Posterior cingulate gyrus (tissue), 11 donors: ENCODE data around the gene IFI16.

Experiments used
- DNase-seq, 10 donors: peaks; one replicate each; pipeline versions ENCODE4 v3.0.0 to v3.0.0-alpha.2; 2020 to 2021; ENCODE audit warnings: mixed read lengths in 3 of 10
- intact Hi-C: fragments of 100-400 bp; cut with DNase I; formaldehyde crosslinking; loops from one replicate; pipeline ENCODE4 v1.15.1; 2023

The IFI16 gene

GRCh38 chr1:159054427-159054826, 44.7 kb downstream of the IFI16 start:
- intact Hi-C loops: no loop called here
- DNase-seq: no peak

DNA sequence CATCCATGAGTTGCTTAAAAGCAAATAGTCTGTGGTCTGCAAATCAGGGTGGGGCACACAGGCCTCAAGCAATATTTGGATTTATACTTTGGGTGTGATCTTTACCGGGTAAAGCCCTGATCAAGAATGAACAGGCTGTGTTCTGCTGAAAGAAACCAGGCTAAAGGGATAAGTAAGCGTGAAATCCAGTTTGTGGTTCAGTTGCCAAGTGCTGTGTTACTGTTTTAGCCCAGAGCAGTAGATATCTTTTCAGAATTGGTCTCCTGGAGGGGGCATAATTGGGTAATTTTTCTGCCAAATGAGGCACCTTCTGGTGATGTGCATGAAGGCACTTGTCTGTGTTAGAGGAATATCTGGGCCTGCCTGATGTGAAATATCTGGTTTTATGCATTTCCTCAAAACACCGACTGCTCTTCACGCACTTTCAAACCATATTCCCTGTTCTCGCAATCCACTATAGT, 45.5 kb downstream of the IFI16 start:
- intact Hi-C loops: no loop called here
- no peak for DNase-seq

DNA sequence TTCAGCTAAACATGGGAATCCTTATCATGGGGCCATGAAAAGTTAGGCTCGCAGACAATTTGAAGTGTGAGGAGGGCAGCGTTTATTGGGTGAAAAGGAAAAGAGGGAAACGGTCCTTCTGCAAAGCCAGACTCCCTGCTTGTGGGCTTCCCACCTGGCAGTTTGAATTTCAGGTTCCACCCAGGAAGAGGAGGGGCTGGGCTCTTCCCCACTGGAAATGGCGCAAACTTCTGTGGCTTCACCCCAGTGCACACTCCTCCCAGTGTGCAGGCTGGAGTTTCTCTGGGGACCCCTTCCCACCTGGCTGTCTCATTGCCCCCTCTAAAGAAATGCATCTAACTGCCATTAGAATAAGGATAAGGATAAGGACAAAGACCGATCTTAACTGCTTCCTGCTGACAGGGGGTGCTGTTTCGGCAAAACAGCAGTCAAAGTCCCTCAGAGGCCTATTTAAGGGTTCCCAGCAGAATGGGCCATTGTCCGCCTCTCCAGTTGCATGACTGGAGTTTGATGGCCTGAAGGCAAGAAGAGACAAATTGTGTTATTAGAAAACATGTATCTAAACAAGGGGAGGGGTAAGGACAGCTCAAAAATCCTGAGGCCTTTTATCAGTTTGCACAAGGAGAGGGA, 46.5 kb downstream of the IFI16 start:
- DNase-seq: peak in 3 of 10 donors; percentile 25 to 63 (median 43)
- intact Hi-C loops: no loop called here

DNA sequence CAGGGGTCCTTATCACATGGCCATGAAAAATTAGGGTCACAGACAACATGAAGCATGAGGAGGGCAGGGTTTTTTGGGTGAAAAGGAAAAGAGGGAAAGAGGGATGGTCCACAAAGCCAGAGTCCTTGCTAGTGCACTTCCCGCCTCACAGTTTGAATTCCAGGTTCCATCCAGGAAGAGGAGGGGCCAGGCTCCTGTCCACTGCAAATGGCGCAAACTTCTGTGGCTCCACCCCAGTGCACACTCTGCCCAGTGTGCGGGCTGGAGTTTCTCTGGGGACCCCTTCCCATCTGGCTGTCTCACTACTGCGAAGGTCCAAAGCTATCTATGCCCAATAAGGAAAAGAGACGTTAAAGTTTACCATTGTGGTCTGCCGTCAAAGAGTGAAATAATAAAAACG, 49.0 kb downstream of the IFI16 start:
- no peak for DNase-seq
- intact Hi-C loops: no loop called here

DNA sequence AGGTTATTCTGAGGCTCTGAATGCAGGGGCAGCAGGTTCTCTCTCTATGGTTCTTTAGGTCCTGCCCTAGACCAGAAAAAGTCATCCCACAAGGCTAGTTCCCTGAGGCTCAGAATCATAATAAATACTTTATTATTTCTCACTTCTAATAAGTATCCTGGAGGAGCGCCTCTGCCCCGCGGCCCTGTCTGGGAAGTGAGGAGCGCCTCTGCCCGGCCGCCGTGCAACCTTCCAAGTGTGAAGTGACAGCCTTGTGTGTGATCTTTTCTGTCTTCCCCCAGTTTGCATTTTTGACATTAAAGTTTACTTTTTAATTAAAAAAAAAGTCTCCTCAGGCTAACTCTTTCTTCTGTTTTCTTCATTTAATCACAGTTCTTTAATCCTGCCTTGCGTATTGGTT, 55.4 kb downstream of the IFI16 start:
- peak in 1 of 10 donors; percentile 75 for DNase-seq
- intact Hi-C loops: loop anchor here (5.0 kb wide), 1 partner anchor 53 kb away; no protein-coding TSS in a partner anchor

GRCh38 chr1:159066108-159066507, 56.4 kb downstream of the IFI16 start:
- intact Hi-C loops: loop anchor here (5.0 kb wide), 1 partner anchor 54 kb away; no protein-coding TSS in a partner anchor
- no peak for DNase-seq

- intact Hi-C loops: loop anchor here (5.0 kb wide), 1 partner anchor 56 kb away; no protein-coding TSS in a partner anchor
- no peak for DNase-seq
Observed at GRCh38 chr1:159067699-159068621, 58.3 kb downstream of the IFI16 start.

DNA sequence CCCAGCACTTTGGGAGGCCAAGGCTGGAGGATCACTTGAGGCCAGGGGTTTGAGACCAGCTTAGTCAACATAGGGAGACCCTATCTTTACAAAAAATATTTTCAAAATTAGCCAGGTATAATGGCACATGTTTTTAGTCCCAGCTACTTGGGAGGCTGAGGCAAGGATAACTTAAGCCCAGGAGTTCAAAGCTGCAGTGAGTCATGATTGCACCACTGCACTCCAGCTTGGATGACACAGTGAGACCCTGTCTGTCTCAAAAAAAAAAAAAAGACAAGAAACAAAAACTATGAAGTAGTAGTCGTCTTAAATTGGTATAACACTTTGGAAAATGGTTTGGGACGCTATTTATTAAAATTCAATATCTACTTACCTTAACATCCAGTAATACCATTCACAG, 59.2 kb downstream of the IFI16 start:
- intact Hi-C loops: loop anchor here (5.0 kb wide), 1 partner anchor 57 kb away; no protein-coding TSS in a partner anchor
- no peak for DNase-seq

DNA sequence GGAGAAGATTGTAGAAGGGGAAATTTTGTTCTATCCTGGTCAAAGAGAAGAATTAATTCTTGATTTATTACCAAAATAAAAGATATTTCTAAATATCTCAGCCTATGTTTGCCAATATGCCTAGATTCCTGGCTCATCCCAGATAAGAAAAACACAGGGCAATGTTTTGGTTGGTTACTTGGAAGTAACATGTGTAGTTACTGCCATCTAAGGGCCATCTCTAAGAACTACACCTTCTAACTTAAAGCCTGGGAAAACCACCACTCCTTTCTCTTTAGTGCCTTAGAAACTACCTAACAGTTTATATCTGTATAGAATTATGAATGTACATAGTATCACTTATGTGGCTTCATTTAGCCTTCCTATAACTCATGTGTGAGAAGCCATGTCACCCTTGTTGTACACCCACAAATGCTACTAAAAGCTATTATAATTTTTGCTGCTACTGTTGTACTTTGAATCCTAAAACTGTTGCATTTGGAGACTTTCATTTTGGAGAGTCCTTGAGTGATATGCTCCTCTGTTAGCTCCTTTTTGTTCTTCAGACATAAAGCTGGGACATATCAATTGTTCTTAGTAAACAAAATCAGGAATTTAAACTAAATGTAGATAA, 62.4 kb downstream of the IFI16 start:
- intact Hi-C loops: loop anchor here (2.0 to 10.0 kb wide), 2 partner anchors 867 to 1107 kb away; no protein-coding TSS in a partner anchor

DNA sequence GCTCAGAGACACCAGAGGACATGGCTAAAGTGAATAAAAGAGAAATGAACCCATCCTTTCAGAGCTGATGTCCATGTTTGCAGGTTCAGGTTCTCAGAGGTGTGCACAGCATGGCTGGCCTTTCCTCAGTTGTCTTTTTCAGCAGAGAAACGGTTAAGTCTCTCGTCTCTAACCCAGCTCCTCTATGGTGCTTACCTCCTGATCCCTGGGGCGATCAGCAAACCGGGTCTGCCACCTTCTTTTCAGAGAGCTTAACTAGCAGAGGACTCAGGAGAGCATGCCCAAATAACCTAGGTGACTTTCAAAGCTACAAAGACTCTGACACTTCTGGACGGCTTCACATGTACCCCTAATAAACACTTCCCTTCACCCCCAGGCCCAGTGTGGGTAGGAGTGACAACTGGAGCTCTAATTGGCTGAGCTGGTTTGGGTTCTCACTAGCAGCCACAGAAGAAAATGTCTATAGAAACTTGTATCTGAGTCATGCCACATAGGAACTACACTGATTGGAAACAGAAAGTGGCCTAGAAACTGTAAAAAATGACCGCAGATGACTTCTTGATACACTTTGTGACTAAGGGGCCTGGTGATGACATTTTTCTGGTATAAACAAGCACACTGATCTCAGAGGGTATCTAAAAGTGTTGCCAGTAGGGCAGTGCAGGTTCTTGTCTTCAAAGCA, 66.9 kb downstream of the IFI16 start, which contains the start of gene AIM2:
Gene AIM2, minus strand, starts transcription at position 329 of the 682 bp plus-strand sequence. CDS start 3,267 bp downstream, outside the sequence.
- DNase-seq: no peak
- intact Hi-C loops: loop anchor here (10.0 kb wide), 1 partner anchor 1112 kb away; no protein-coding TSS in a partner anchor

More for the DNA sequence above, 62.4 kb downstream of the IFI16 start:
- DNase-seq: no peak

DNA sequence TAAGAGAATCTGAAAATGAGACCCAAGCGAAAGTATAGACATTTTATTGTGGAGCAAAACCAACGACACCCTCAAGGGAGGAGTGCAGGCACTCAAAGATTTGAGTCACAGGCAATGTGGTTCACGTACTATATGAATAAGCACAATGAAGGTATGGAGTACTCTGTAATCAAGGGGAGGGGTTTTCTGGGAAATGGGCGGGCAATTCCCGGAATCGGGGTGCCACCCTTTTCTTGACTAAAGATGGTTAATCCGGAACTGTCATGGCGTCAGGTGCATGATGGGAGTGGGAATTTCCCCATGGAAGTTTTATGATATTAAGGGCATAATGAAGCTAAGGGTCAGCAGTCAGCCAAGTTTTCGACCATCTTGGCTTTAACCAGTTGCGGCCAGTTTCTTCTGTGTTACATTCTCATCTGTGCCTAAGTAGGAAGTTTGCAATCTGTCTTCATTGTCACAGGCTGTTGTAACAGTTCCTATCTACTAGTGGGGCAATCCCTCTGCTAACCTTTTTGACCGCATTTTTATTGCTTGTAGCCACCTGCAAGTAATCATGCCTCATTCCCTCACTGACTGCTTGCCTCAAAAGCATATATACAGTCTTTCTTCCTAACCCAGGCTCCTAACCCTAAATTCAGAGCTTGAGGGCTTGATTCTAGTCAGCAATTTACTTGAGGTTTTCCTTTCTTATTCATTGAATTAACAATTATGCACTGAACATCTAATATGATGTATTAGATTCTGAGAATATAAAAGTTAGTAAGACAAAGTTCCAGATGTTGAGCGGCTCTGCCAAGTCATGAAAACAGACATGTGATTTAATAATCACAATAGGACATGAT, 67.6 kb downstream of the IFI16 start:
- DNase-seq: no peak
- intact Hi-C loops: loop anchor here (10.0 kb wide), 1 partner anchor 1113 kb away; no protein-coding TSS in a partner anchor

DNA sequence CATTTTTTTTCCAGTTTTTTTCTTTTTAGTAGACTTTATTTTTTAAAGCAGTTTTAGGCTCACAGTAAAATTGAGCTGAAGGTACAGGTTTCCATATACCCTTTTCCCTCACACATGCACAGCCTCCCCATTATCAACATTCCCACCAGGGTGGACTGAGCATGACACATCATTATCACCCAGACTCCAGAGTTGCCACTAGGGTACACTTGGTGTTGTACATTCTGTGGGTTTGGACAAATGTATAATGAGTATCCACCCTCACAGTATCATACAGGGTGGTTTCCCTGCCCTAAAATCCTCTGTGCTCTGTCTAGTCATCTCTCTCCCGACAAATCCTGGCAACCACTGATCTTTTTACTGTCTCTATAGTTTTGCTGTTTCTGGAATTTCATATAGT, 69.8 kb downstream of the IFI16 start:
- intact Hi-C loops: loop anchor here (10.0 kb wide), 1 partner anchor 1115 kb away; no protein-coding TSS in a partner anchor
- no peak for DNase-seq

- DNase-seq: no peak
- intact Hi-C loops: no loop called here
Observed at GRCh38 chr1:159081626-159082025, 71.9 kb downstream of the IFI16 start.

- intact Hi-C loops: no loop called here
- no peak for DNase-seq
Observed at GRCh38 chr1:159083013-159083412, 73.3 kb downstream of the IFI16 start.

DNA sequence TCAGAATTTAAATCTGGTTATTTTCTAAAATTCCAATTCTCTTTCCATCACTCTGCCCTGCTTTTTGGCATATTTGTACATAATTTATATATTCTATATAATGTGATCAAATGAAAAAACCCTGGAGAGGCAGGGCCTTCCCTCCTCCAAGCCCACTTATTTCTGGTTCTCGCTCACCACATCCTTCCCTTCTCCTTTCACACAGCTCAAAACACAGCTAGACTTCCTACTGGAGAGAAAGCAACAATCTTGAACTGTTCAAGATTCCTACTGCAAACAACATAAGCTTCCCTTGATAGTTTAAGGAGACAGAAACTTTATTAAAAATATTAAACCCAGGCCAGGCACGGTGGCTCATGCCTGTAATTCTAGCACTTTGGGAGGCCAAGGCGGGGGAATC, 74.4 kb downstream of the IFI16 start:
- intact Hi-C loops: no loop called here
- no peak for DNase-seq

GRCh38 chr1:159084867-159085266, 75.2 kb downstream of the IFI16 start:
- intact Hi-C loops: no loop called here
- DNase-seq: no peak

DNA sequence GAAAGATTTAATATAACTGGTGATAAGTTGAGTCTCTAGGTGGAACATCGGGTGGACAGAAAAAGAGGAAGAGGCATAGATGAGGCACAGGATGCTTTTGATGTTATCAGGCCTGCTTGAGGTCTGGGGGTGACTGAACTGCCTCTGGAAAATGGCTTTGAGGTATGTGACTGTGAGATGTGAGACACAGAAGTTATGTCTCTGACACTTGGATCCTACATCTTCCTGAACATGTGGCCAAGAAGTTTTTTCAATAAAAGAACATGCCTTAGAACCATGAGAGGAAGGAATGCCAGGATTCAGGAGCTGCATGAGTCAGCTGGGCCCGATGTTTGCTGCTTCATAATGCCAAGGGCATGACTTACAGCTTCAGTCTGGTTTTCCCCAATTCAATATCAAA, 78.3 kb downstream of the IFI16 start:
- DNase-seq: no peak
- intact Hi-C loops: no loop called here

DNA sequence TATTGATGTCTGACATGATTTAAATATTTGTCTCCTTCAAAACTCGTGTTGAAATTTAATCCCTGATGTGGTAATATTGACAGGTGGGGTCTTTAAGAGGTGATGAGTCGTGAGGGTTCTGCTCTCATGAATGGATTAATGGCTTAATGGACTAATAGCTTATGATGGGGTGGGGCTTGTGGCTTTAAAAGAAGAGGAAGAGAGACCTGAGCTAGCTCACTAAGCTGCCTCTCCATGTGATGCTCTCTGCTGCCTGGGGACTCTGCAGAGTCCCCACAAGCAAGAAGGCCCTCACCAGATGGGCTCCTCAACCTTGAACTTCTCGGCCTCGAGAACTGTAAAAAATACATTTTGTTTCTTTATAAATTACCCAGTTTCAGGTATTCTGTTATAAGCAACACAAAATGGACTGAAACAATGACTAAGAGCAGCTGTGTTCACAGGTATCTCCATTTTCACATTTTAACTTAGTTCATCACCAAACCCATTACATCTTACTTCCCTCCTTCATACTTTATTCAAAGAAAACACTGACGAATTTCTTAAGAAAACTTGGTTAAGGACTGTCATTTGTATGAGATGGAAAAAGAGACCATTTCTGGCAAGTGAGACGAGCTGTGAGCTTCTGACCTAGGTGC, 79.0 kb downstream of the IFI16 start:
- intact Hi-C loops: no loop called here
- no peak for DNase-seq
